Endothelial cell of umbilical vein (primary cell): ENCODE data around the gene OLFM1.
"Not testable (repeated sequence)": the region's sequence is repeated elsewhere in the genome, so short reads cannot be mapped to it uniquely, and the experiment has no call there.

Experiments
- JUN ChIP-seq: IDR thresholded peaks from 2 replicates; pipeline ENCODE4 v1.6.1; 2011; ENCODE audit warnings: borderline replicate concordance, low read depth; ENCODE audit not compliant: insufficient read length, insufficient read depth
- POLR2A ChIP-seq: IDR thresholded peaks from 2 replicates; pipeline ENCODE4 v1.6.1; 2012; ENCODE audit warnings: low read depth, mild to moderate bottlenecking, control low read depth, low read length
- POLR2AphosphoS5 ChIP-seq: IDR thresholded peaks from 2 replicates; pipeline ENCODE4 v1.6.1; 2012; ENCODE audit warnings: low read depth, mild to moderate bottlenecking, control low read depth, low read length, moderate library complexity; ENCODE audit not compliant: insufficient read depth
- TF ChIP-seq, protein P1 (sequence below), 2 donors: IDR thresholded peaks; 1 replicate in 1 of 2; 2 replicates in 1 of 2; pipeline ENCODE4 v1.5.1; 2011; ENCODE audit warnings: low read length in 2 of 2, mild to moderate bottlenecking in 2 of 2, moderate library complexity in 2 of 2, control low read depth in 1 of 2, inconsistent platforms in 1 of 2, low read depth in 1 of 2; ENCODE audit not compliant: insufficient read depth in 1 of 2; ENCODE audit errors: extremely low read depth in 1 of 2

DNA sequence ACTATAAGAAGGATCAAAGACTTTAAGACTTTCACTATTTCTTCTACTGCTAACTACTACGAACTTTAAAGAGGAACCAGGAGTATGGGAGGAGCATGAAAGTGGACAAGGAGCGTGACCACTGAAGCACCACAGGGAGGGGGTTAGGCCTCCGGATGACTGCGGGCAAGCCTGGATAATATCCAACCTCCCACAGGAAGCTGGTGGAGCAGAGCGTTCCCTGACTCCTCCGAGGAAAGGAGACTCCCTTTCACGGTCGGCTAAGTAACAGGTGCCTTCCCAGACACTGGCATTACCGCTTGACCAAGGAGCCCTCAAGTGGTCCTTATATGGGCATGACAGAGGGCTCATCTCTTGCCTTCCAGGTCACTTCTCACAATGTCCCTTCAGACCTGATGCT is 62.4 kb downstream of the OLFM1 start:
- TF ChIP-seq, protein P1, sequence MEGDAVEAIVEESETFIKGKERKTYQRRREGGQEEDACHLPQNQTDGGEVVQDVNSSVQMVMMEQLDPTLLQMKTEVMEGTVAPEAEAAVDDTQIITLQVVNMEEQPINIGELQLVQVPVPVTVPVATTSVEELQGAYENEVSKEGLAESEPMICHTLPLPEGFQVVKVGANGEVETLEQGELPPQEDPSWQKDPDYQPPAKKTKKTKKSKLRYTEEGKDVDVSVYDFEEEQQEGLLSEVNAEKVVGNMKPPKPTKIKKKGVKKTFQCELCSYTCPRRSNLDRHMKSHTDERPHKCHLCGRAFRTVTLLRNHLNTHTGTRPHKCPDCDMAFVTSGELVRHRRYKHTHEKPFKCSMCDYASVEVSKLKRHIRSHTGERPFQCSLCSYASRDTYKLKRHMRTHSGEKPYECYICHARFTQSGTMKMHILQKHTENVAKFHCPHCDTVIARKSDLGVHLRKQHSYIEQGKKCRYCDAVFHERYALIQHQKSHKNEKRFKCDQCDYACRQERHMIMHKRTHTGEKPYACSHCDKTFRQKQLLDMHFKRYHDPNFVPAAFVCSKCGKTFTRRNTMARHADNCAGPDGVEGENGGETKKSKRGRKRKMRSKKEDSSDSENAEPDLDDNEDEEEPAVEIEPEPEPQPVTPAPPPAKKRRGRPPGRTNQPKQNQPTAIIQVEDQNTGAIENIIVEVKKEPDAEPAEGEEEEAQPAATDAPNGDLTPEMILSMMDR (IDR thresholded peaks at IDR 0.05; ENCODE audit: extremely low read depth in 1 of 2, insufficient read depth in 1 of 2, low read depth in 1 of 2, low read length in 2 of 2), result not testable (repeated sequence)
- TF ChIP-seq POLR2AphosphoS5, POLR2A, JUN: not testable (repeated sequence)
